Fibroblast of lung (primary cell): Measurements from ENCODE around the gene FKBP1A. TPM values are rescaled to one million over a fixed set of nuclear protein-coding genes. Genes with fewer than 3 reads are reported as not detected.
"Not testable (repeated sequence)": the region's sequence is repeated elsewhere in the genome, so short reads cannot be mapped to it uniquely, and the experiment has no call there.

ENCODE experiments used
- DNase-seq, 2 donors: peaks; one replicate each; pipeline versions ENCODE4 v3.0.0 to v3.0.0-alpha.2; 2010; ENCODE audit warnings: low read depth in 2 of 2
- H2AFZ ChIP-seq: 2 replicates; pipeline ENCODE4 v1.5.1; 2012; ENCODE audit warnings: low read length, control low read depth, inconsistent platforms
- H3K27ac ChIP-seq: 2 replicates; pipeline ENCODE4 v1.5.1; 2011; ENCODE audit warnings: low read length, control low read depth; ENCODE audit not compliant: insufficient read depth
- H3K27me3 ChIP-seq: 2 replicates; pipeline ENCODE4 v1.5.1; 2011; ENCODE audit warnings: mild to moderate bottlenecking, low read length; ENCODE audit not compliant: control insufficient read depth, insufficient read depth
- H3K36me3 ChIP-seq: 2 replicates; pipeline ENCODE4 v1.5.1; 2011; ENCODE audit warnings: low read length; ENCODE audit not compliant: control insufficient read depth, insufficient read depth
- H3K4me1 ChIP-seq: 2 replicates; pipeline ENCODE4 v1.5.1; 2011; ENCODE audit warnings: low read length; ENCODE audit not compliant: control insufficient read depth, insufficient read depth; ENCODE audit errors: extremely low read depth
- H3K4me2 ChIP-seq: 2 replicates; pipeline ENCODE4 v1.5.1; 2011; ENCODE audit warnings: low read length, control low read depth; ENCODE audit not compliant: insufficient read depth; ENCODE audit errors: extremely low read depth
- H3K4me3 ChIP-seq, 4 experiments: fragments of 200-600 bp in 1 of 4; sonication (generic) in 1 of 4; replicated peaks in 1 of 4; 2 replicates each; pipeline ENCODE4 v1.5.1; 2011 to 2016; ENCODE audit warnings: low read length in 4 of 4, low read depth in 3 of 4, mild to moderate bottlenecking in 3 of 4, control low read depth in 2 of 4, inconsistent platforms in 1 of 4, mixed read lengths in 1 of 4; ENCODE audit not compliant: insufficient read depth in 1 of 4; ENCODE audit errors: control extremely low read depth in 1 of 4
- H3K79me2 ChIP-seq: 2 replicates; pipeline ENCODE4 v1.5.1; 2012; ENCODE audit warnings: mild to moderate bottlenecking, low read length, inconsistent platforms; ENCODE audit not compliant: control insufficient read depth, insufficient read depth
- H3K9ac ChIP-seq: 2 replicates; pipeline ENCODE4 v1.5.1; 2011; ENCODE audit warnings: mild to moderate bottlenecking, low read length, control low read depth; ENCODE audit not compliant: insufficient read depth
- H3K9me3 ChIP-seq: 2 replicates; pipeline ENCODE4 v1.5.1; 2012; ENCODE audit warnings: low read depth, low read length; ENCODE audit not compliant: control insufficient read depth, insufficient read depth
- H4K20me1 ChIP-seq: 2 replicates; pipeline ENCODE4 v1.5.1; 2011; ENCODE audit warnings: low read length; ENCODE audit not compliant: control insufficient read depth, insufficient read depth; ENCODE audit errors: extremely low read depth
- EZH2 ChIP-seq: IDR thresholded peaks from 2 replicates; pipeline ENCODE4 v1.5.1; 2012; ENCODE audit warnings: low read length, control low read depth, mild to moderate bottlenecking; ENCODE audit errors: missing control alignments
- polyA plus RNA-seq, 2 donors: library from polyadenylated mRNA; depleted of rRNA in 1 of 2; stranded (reverse) in 1 of 2; unstranded in 1 of 2; fragments of >200 nt; gene quantifications; 2 replicates each; pipeline ENCODE4 v1.2.1, GENCODE V29; 2011 to 2012; ENCODE audit warnings: missing spikeins in 1 of 2
- total RNA-seq: library from RNA; depleted of rRNA; stranded (reverse); fragments of >200 nt; gene quantifications from 2 replicates; pipeline ENCODE4 v1.2.1, GENCODE V29; 2014
- TF ChIP-seq, protein P1 (sequence below), 2 donors: IDR thresholded peaks in 1 of 2; conservative IDR thresholded peaks in 1 of 2; 1 replicate in 1 of 2; 2 replicates in 1 of 2; pipeline ENCODE4 v1.5.1; 2011 to 2012; ENCODE audit warnings: low read length in 2 of 2, control low read depth in 1 of 2, inconsistent platforms in 1 of 2, low read depth in 1 of 2, mild to moderate bottlenecking in 1 of 2

Gene FKBP1A
- total and polyA plus RNA-seq, 2 donors (not counting 1 experiment from before 2014, with no cell fraction given): 120 to 440 TPM

DNA sequence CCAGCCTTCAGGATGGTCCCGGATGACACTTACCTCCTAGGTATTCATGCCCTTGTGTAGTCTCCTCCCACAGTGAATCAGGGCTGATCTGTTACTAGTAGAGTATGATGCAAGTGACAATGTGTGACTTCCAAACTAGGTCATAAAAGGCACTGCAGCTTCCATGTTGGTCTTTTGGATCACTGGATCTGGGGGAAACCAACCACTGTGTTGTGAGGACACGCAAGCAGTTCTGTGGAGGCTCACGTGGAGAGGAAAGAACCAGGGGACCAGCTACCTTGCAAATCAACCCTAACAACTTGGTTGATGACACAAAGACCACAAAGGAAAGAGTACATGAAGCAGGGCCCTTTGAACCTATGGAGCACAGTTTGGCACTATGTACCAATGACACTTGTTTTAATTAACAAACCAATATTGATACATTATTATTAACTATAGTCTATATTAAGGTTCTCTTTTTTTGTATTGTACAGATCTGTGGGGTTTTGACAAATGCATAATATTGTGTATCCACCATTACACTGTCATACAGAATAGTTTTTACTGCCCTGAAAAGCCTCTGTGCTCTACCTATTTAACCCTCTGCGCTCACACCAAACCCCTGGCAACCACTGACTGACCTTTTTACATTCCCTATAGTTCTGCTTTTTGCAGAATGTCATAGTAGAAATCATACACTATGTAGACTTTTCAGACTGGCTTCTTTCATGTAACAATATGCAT lies 47.7 kb downstream of the FKBP1A start:
- H3K27ac ChIP-seq: no peak overlapping the region

GRCh38 chr20:1343446-1344124 lies 49.3 kb downstream of the FKBP1A start:
- not testable (repeated sequence) for H3K9ac ChIP-seq, DNase-seq, H3K27me3 ChIP-seq, H3K4me2 ChIP-seq, H3K79me2 ChIP-seq, H3K4me1 ChIP-seq, H3K36me3 ChIP-seq, H4K20me1 ChIP-seq, H2AFZ ChIP-seq, H3K4me3 ChIP-seq, H3K27ac ChIP-seq, H3K9me3 ChIP-seq

More for the DNA sequence above, 47.7 kb downstream of the FKBP1A start:
- Histone ChIP-seq H3K27me3 (no peaks in the 10 kb centered on the region), H3K4me1 (peaks cover 8% of the 10 kb centered on the region), H2AFZ (no peak overlapping the region), H3K79me2 (no peaks in the 10 kb centered on the region), H3K4me2 (no peak overlapping the region), H3K9me3 (no peaks in the 10 kb centered on the region), H3K9ac (no peak overlapping the region), H3K36me3 (no peaks in the 10 kb centered on the region), H4K20me1 (no peaks in the 10 kb centered on the region), H3K4me3 (no peak overlapping the region)
- DNase-seq: no peak
- no peak for TF ChIP-seq EZH2
- TF ChIP-seq, protein P1, sequence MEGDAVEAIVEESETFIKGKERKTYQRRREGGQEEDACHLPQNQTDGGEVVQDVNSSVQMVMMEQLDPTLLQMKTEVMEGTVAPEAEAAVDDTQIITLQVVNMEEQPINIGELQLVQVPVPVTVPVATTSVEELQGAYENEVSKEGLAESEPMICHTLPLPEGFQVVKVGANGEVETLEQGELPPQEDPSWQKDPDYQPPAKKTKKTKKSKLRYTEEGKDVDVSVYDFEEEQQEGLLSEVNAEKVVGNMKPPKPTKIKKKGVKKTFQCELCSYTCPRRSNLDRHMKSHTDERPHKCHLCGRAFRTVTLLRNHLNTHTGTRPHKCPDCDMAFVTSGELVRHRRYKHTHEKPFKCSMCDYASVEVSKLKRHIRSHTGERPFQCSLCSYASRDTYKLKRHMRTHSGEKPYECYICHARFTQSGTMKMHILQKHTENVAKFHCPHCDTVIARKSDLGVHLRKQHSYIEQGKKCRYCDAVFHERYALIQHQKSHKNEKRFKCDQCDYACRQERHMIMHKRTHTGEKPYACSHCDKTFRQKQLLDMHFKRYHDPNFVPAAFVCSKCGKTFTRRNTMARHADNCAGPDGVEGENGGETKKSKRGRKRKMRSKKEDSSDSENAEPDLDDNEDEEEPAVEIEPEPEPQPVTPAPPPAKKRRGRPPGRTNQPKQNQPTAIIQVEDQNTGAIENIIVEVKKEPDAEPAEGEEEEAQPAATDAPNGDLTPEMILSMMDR (conservative IDR thresholded peaks at IDR 0.05 in 1 of 2, IDR thresholded peaks at IDR 0.05 in 1 of 2; ENCODE audit: low read depth in 1 of 2, low read length in 2 of 2): no peak

GRCh38 chr20:1341561-1342265 lies 51.1 kb downstream of the FKBP1A start:
- no peaks in the 10 kb centered on the region for H3K79me2 ChIP-seq
- H3K9ac ChIP-seq: no peak overlapping the region
- no peak for TF ChIP-seq EZH2
- TF ChIP-seq, protein P1 (conservative IDR thresholded peaks at IDR 0.05 in 1 of 2, IDR thresholded peaks at IDR 0.05 in 1 of 2; ENCODE audit: low read depth in 1 of 2, low read length in 2 of 2): no peak
- peak overlapping the region; percentile 2 for H3K27ac ChIP-seq
- no peaks in the 10 kb centered on the region for H3K9me3 ChIP-seq
- H3K4me3 ChIP-seq: no peak overlapping the region
- H3K4me2 ChIP-seq: no peak overlapping the region
- H4K20me1 ChIP-seq: no peaks in the 10 kb centered on the region
- DNase-seq: peak; percentile 71
- H3K27me3 ChIP-seq: no peaks in the 10 kb centered on the region
- no peak overlapping the region for H2AFZ ChIP-seq
- H3K36me3 ChIP-seq: no peaks in the 10 kb centered on the region
- H3K4me1 ChIP-seq: peaks cover 10% of the 10 kb centered on the region
